Trophoblast cell (in vitro differentiated cells and primary cell): ENCODE data around the gene APOF.
A peak's percentile ranks its signal among the peaks of the same experiment; 100 is the strongest.
"Not testable (repeated sequence)": the region's sequence is repeated elsewhere in the genome, so short reads cannot be mapped to it uniquely, and the experiment has no call there.

Source experiments
- DNase-seq, 2 donors: peaks; one replicate each; pipeline ENCODE4 v3.0.0-alpha.2; 2016
- H2AFZ ChIP-seq: 2 replicates; pipeline ENCODE4 v1.6.1; 2013; ENCODE audit warnings: low read length, moderate library complexity, mild to moderate bottlenecking; ENCODE audit not compliant: insufficient read depth, poor library complexity
- H2AK5ac ChIP-seq: 2 replicates; pipeline ENCODE4 v1.6.1; 2013; ENCODE audit warnings: mild to moderate bottlenecking, low read length
- H2BK120ac ChIP-seq: 2 replicates; pipeline ENCODE4 v1.6.1; 2013; ENCODE audit warnings: low read length, mild to moderate bottlenecking, moderate library complexity; ENCODE audit not compliant: insufficient read depth, poor library complexity
- H2BK12ac ChIP-seq: 2 replicates; pipeline ENCODE4 v1.6.1; 2013; ENCODE audit warnings: mild to moderate bottlenecking, low read length, moderate library complexity
- H2BK5ac ChIP-seq: 2 replicates; pipeline ENCODE4 v1.6.1; 2013; ENCODE audit warnings: low read length, low read depth, moderate library complexity, mild to moderate bottlenecking; ENCODE audit not compliant: poor library complexity
- H3K14ac ChIP-seq: 2 replicates; pipeline ENCODE4 v1.6.1; 2013; ENCODE audit warnings: mild to moderate bottlenecking, low read length
- H3K18ac ChIP-seq: 2 replicates; pipeline ENCODE4 v1.6.1; 2013; ENCODE audit warnings: mild to moderate bottlenecking, low read length
- H3K23ac ChIP-seq: 2 replicates; pipeline ENCODE4 v1.6.1; 2013; ENCODE audit warnings: low read length
- H3K27ac ChIP-seq: 2 replicates; pipeline ENCODE4 v1.5.1; 2013; ENCODE audit warnings: low read depth, mild to moderate bottlenecking, inconsistent platforms, low read length, moderate library complexity
- H3K27me3 ChIP-seq: 2 replicates; pipeline ENCODE4 v1.6.1; 2013; ENCODE audit warnings: inconsistent platforms, mild to moderate bottlenecking, low read length, moderate library complexity; ENCODE audit not compliant: insufficient read depth
- H3K36me3 ChIP-seq, 2 experiments: 1 replicate in 1 of 2; 2 replicates in 1 of 2; pipeline ENCODE4 v1.6.1; 2013; ENCODE audit warnings: low read length in 2 of 2, mild to moderate bottlenecking in 2 of 2, moderate library complexity in 1 of 2; ENCODE audit not compliant: insufficient read depth in 2 of 2, control insufficient read depth in 1 of 2
- H3K4ac ChIP-seq: 2 replicates; pipeline ENCODE4 v1.6.1; 2013; ENCODE audit warnings: low read depth, mild to moderate bottlenecking, low read length, moderate library complexity
- H3K4me1 ChIP-seq, 2 experiments: 1 replicate in 1 of 2; 2 replicates in 1 of 2; pipeline ENCODE4 v1.6.1; 2013; ENCODE audit warnings: low read length in 2 of 2, mild to moderate bottlenecking in 2 of 2, moderate library complexity in 1 of 2; ENCODE audit not compliant: insufficient read depth in 2 of 2, control insufficient read depth in 1 of 2
- H3K4me2 ChIP-seq: 2 replicates; pipeline ENCODE4 v1.6.1; 2013; ENCODE audit warnings: inconsistent platforms, mild to moderate bottlenecking, low read length, moderate library complexity
- H3K4me3 ChIP-seq: 2 replicates; pipeline ENCODE4 v1.5.1; 2013; ENCODE audit warnings: mild to moderate bottlenecking, low read depth, low read length, inconsistent platforms
- H3K79me1 ChIP-seq: one replicate; pipeline ENCODE4 v1.6.1; 2013; ENCODE audit warnings: low read length
- H3K79me2 ChIP-seq: 2 replicates; pipeline ENCODE4 v1.6.1; 2013; ENCODE audit warnings: low read length, mild to moderate bottlenecking; ENCODE audit not compliant: control insufficient read depth, insufficient read depth, poor library complexity
- H3K9ac ChIP-seq: 2 replicates; pipeline ENCODE4 v1.6.1; 2013; ENCODE audit warnings: mild to moderate bottlenecking, low read length
- H3K9me3 ChIP-seq: 2 replicates; pipeline ENCODE4 v1.6.1; 2013; ENCODE audit warnings: low read depth, mild to moderate bottlenecking, control low read depth, inconsistent platforms, low read length; ENCODE audit not compliant: insufficient read depth
- H4K12ac ChIP-seq: 2 replicates; pipeline ENCODE4 v1.6.1; 2013; ENCODE audit warnings: low read depth, mild to moderate bottlenecking, low read length, moderate library complexity
- H4K8ac ChIP-seq: 2 replicates; pipeline ENCODE4 v1.6.1; 2013; ENCODE audit warnings: low read depth, mild to moderate bottlenecking, low read length, moderate library complexity
- H4K91ac ChIP-seq: one replicate; pipeline ENCODE4 v1.6.1; 2013; ENCODE audit warnings: low read depth, mild to moderate bottlenecking, low read length, moderate library complexity
- WGBS: extraction: QIAGEN DNeasy Blood & Tissue Kit; methylation state at CpG from one replicate; pipeline ENCODE4 v1.1.7; 2013; ENCODE audit warnings: missing lambda C conversion rate; ENCODE audit not compliant: insufficient read length, insufficient coverage; ENCODE audit errors: extremely low coverage; 5-methylcytosine and 5-hydroxymethylcytosine counted together

The APOF gene

DNA sequence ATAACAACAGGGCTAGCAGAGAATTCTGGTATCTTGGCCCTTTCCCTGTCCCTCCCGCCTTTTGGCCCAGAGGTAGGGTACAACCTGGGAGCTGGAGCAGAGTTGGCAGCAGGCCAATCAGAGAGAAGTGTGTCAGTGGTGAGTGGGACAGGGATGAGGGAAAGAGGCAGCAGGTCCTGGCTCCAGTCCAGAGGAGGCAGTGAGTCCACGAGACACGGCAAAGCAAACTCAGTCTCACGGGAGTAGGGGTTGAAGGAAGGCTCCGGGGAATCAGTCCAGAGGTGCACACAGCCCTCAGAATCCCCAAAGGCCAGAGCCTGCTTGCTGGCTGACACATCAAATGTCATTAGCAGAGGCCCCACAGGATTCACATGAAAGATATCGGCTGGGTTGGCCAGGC, 36.1 kb downstream of the APOF start:
- Histone ChIP-seq H3K4me2 (no peak overlapping the region), H3K4ac (no peak overlapping the region), H3K27me3 (no peaks in the 10 kb centered on the region), H2BK12ac (no peak overlapping the region), H3K4me3 (no peak overlapping the region), H3K36me3 (peaks cover 7 to 11% of the 10 kb centered on the region in 2 experiments), H3K4me1 (peaks cover 0 to 2% of the 10 kb centered on the region in 2 experiments), H2BK120ac (no peak overlapping the region), H4K8ac (no peak overlapping the region), H2AFZ (no peak overlapping the region), H3K79me2 (no peaks in the 10 kb centered on the region), H4K91ac (no peak overlapping the region), H3K23ac (no peak overlapping the region), H3K27ac (no peak overlapping the region), H3K9me3 (no peaks in the 10 kb centered on the region), H3K79me1 (no peaks in the 10 kb centered on the region), H3K18ac (no peak overlapping the region), H2BK5ac (no peak overlapping the region), H3K14ac (no peak overlapping the region), H3K9ac (no peak overlapping the region), H4K12ac (no peak overlapping the region), H2AK5ac (no peak overlapping the region)
- no peak for DNase-seq
- no CpG with 5 or more reads among the region's 6 CpGs for WGBS

DNA sequence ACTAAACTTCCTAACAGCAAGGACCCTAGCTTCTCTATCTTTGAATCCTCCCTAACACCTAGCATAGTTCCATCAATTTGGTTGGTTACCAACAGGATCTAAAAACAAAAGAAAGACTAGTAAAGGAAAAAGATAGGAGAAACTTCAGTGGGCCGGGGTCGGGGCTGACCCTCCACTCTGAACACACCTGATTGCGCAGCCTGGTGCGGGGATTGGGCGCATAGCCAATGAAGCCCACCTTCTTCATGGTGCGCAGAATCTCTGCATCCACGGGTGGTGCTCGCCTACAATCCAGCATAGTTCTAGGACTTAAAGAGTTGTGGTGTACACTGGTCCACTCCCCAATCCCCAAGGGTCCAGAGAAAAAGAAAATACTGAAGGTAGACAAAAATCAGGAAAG, 36.5 kb downstream of the APOF start:
- Histone ChIP-seq H2BK120ac (no peak overlapping the region), H3K27me3 (no peaks in the 10 kb centered on the region), H3K36me3 (peaks cover 7 to 11% of the 10 kb centered on the region in 2 experiments), H3K23ac (no peak overlapping the region), H3K79me2 (no peaks in the 10 kb centered on the region), H2AK5ac (no peak overlapping the region), H3K4ac (no peak overlapping the region), H3K9me3 (no peaks in the 10 kb centered on the region), H3K4me1 (peaks cover 0 to 2% of the 10 kb centered on the region in 2 experiments), H3K14ac (no peak overlapping the region), H3K18ac (no peak overlapping the region), H3K79me1 (no peaks in the 10 kb centered on the region), H4K12ac (no peak overlapping the region), H3K27ac (no peak overlapping the region), H2AFZ (no peak overlapping the region), H2BK12ac (no peak overlapping the region), H4K8ac (no peak overlapping the region), H3K9ac (no peak overlapping the region), H3K4me3 (no peak overlapping the region), H3K4me2 (no peak overlapping the region), H4K91ac (no peak overlapping the region), H2BK5ac (no peak overlapping the region)
- WGBS, result no CpG with 5 or more reads among the region's 8 CpGs
- DNase-seq, result no peak

DNA sequence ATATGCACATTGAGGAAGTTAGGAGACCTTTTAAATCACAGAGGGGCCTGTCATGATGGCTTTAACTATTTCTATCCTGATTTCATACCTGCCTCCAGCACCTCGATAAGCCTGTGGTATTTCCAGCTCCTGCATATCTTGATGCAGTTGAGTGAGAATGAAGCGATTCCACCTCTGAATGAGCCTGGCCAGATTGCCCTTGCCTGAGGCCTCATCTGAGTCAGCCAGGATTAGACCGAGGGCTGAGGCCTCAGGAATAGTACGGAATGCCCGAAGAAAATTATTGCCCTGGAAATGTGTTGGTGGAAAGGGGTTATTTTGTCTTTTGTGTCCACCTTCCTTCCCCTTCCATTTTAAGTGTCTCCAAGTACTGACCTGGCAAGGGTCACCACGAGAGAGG, 38.5 kb downstream of the APOF start:
- Histone ChIP-seq H3K23ac (no peak overlapping the region), H3K4me1 (peaks cover 0 to 2% of the 10 kb centered on the region in 2 experiments), H3K79me1 (no peaks in the 10 kb centered on the region), H3K14ac (no peak overlapping the region), H3K4ac (no peak overlapping the region), H2AK5ac (no peak overlapping the region), H3K9ac (no peak overlapping the region), H2AFZ (no peak overlapping the region), H3K4me3 (no peak overlapping the region), H4K8ac (no peak overlapping the region), H3K79me2 (no peaks in the 10 kb centered on the region), H2BK120ac (no peak overlapping the region), H3K27me3 (no peaks in the 10 kb centered on the region), H3K36me3 (peaks cover 7 to 14% of the 10 kb centered on the region in 2 experiments), H2BK5ac (no peak overlapping the region), H4K91ac (no peak overlapping the region), H2BK12ac (no peak overlapping the region), H3K27ac (no peak overlapping the region), H3K9me3 (no peaks in the 10 kb centered on the region), H3K4me2 (no peak overlapping the region), H3K18ac (no peak overlapping the region), H4K12ac (no peak overlapping the region)
- peak; percentile 79 to 83 for DNase-seq
- no CpG with 5 or more reads among the region's 6 CpGs for WGBS

DNA sequence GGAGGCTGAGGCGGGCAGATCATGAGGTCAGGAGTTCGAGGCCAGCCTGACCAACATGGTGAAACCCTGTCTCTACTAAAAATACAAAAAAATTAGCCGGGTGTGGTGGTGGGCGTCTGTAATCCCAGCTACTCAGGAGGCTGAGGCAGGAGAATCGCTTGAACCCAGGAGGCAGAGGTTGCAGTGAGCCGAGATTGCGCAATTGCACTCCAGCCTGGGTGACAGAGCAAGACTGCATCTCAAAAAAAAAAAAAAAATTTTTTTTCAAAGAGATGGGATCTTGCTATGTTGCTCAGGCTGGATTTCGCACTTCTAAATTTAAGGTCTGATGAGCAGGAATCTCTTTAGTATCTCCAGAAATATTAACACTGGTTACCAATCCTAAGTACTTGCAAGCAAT, 41.0 kb downstream of the APOF start:
- not testable (repeated sequence) for H3K18ac ChIP-seq, H3K23ac ChIP-seq, H3K79me1 ChIP-seq, H3K27me3 ChIP-seq, DNase-seq, H4K91ac ChIP-seq, H3K9me3 ChIP-seq, H2BK5ac ChIP-seq, H3K14ac ChIP-seq, H3K9ac ChIP-seq, H4K12ac ChIP-seq, H3K27ac ChIP-seq, H2BK12ac ChIP-seq, H4K8ac ChIP-seq, H3K4me3 ChIP-seq, H3K79me2 ChIP-seq, H2BK120ac ChIP-seq, H2AK5ac ChIP-seq, H3K4ac ChIP-seq, H3K4me1 ChIP-seq, H3K4me2 ChIP-seq, H3K36me3 ChIP-seq, H2AFZ ChIP-seq
- WGBS, result no CpG with 5 or more reads among the region's 8 CpGs
